Trophoblast cell (in vitro differentiated cells and primary cell): ENCODE data around the gene MFAP3L.

Experiments used
- DNase-seq, 2 donors: peaks; one replicate each; pipeline ENCODE4 v3.0.0-alpha.2; 2016
- H2AFZ ChIP-seq: 2 replicates; pipeline ENCODE4 v1.6.1; 2013; ENCODE audit warnings: low read length, moderate library complexity, mild to moderate bottlenecking; ENCODE audit not compliant: insufficient read depth, poor library complexity
- H2AK5ac ChIP-seq: 2 replicates; pipeline ENCODE4 v1.6.1; 2013; ENCODE audit warnings: mild to moderate bottlenecking, low read length
- H2BK120ac ChIP-seq: 2 replicates; pipeline ENCODE4 v1.6.1; 2013; ENCODE audit warnings: low read length, mild to moderate bottlenecking, moderate library complexity; ENCODE audit not compliant: insufficient read depth, poor library complexity
- H2BK12ac ChIP-seq: 2 replicates; pipeline ENCODE4 v1.6.1; 2013; ENCODE audit warnings: mild to moderate bottlenecking, low read length, moderate library complexity
- H2BK5ac ChIP-seq: 2 replicates; pipeline ENCODE4 v1.6.1; 2013; ENCODE audit warnings: low read length, low read depth, moderate library complexity, mild to moderate bottlenecking; ENCODE audit not compliant: poor library complexity
- H3K14ac ChIP-seq: 2 replicates; pipeline ENCODE4 v1.6.1; 2013; ENCODE audit warnings: mild to moderate bottlenecking, low read length
- H3K18ac ChIP-seq: 2 replicates; pipeline ENCODE4 v1.6.1; 2013; ENCODE audit warnings: mild to moderate bottlenecking, low read length
- H3K23ac ChIP-seq: 2 replicates; pipeline ENCODE4 v1.6.1; 2013; ENCODE audit warnings: low read length
- H3K27ac ChIP-seq: 2 replicates; pipeline ENCODE4 v1.5.1; 2013; ENCODE audit warnings: low read depth, mild to moderate bottlenecking, inconsistent platforms, low read length, moderate library complexity
- H3K27me3 ChIP-seq: 2 replicates; pipeline ENCODE4 v1.6.1; 2013; ENCODE audit warnings: inconsistent platforms, mild to moderate bottlenecking, low read length, moderate library complexity; ENCODE audit not compliant: insufficient read depth
- H3K36me3 ChIP-seq, 2 experiments: 1 replicate in 1 of 2; 2 replicates in 1 of 2; pipeline ENCODE4 v1.6.1; 2013; ENCODE audit warnings: low read length in 2 of 2, mild to moderate bottlenecking in 2 of 2, moderate library complexity in 1 of 2; ENCODE audit not compliant: insufficient read depth in 2 of 2, control insufficient read depth in 1 of 2
- H3K4ac ChIP-seq: 2 replicates; pipeline ENCODE4 v1.6.1; 2013; ENCODE audit warnings: low read depth, mild to moderate bottlenecking, low read length, moderate library complexity
- H3K4me1 ChIP-seq, 2 experiments: 1 replicate in 1 of 2; 2 replicates in 1 of 2; pipeline ENCODE4 v1.6.1; 2013; ENCODE audit warnings: low read length in 2 of 2, mild to moderate bottlenecking in 2 of 2, moderate library complexity in 1 of 2; ENCODE audit not compliant: insufficient read depth in 2 of 2, control insufficient read depth in 1 of 2
- H3K4me2 ChIP-seq: 2 replicates; pipeline ENCODE4 v1.6.1; 2013; ENCODE audit warnings: inconsistent platforms, mild to moderate bottlenecking, low read length, moderate library complexity
- H3K4me3 ChIP-seq: 2 replicates; pipeline ENCODE4 v1.5.1; 2013; ENCODE audit warnings: mild to moderate bottlenecking, low read depth, low read length, inconsistent platforms
- H3K79me1 ChIP-seq: one replicate; pipeline ENCODE4 v1.6.1; 2013; ENCODE audit warnings: low read length
- H3K79me2 ChIP-seq: 2 replicates; pipeline ENCODE4 v1.6.1; 2013; ENCODE audit warnings: low read length, mild to moderate bottlenecking; ENCODE audit not compliant: control insufficient read depth, insufficient read depth, poor library complexity
- H3K9ac ChIP-seq: 2 replicates; pipeline ENCODE4 v1.6.1; 2013; ENCODE audit warnings: mild to moderate bottlenecking, low read length
- H3K9me3 ChIP-seq: 2 replicates; pipeline ENCODE4 v1.6.1; 2013; ENCODE audit warnings: low read depth, mild to moderate bottlenecking, control low read depth, inconsistent platforms, low read length; ENCODE audit not compliant: insufficient read depth
- H4K12ac ChIP-seq: 2 replicates; pipeline ENCODE4 v1.6.1; 2013; ENCODE audit warnings: low read depth, mild to moderate bottlenecking, low read length, moderate library complexity
- H4K8ac ChIP-seq: 2 replicates; pipeline ENCODE4 v1.6.1; 2013; ENCODE audit warnings: low read depth, mild to moderate bottlenecking, low read length, moderate library complexity
- H4K91ac ChIP-seq: one replicate; pipeline ENCODE4 v1.6.1; 2013; ENCODE audit warnings: low read depth, mild to moderate bottlenecking, low read length, moderate library complexity
- WGBS: extraction: QIAGEN DNeasy Blood & Tissue Kit; methylation state at CpG from one replicate; pipeline ENCODE4 v1.1.7; 2013; ENCODE audit warnings: missing lambda C conversion rate; ENCODE audit not compliant: insufficient read length, insufficient coverage; ENCODE audit errors: extremely low coverage; 5-methylcytosine and 5-hydroxymethylcytosine counted together

The MFAP3L gene

DNA sequence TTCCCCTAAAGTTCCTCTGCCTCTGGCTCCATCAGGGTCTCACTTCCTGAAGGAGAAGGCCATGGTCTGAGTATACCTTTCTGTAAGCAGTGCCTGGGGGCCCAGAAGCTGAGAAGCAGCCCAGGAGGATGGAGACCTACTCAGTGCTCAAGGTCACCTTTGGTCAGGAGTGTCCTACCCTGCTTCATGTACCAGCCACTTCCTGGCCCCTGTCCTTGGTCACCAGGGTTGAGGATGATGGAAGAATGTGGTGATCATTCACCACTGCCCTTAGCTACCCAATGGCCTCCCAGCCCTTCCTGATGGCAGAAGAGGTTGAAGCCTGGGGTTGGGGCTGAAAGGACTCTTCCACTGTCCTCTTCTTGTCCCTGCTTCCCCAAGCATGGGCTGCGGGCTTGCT, 9.0 kb upstream of the MFAP3L start:
- Histone ChIP-seq H4K8ac (no peak overlapping the region), H3K4me3 (no peak overlapping the region), H2BK5ac (no peak overlapping the region), H2BK120ac (no peak overlapping the region), H2AK5ac (no peak overlapping the region), H3K9ac (no peak overlapping the region), H3K23ac (no peak overlapping the region), H2AFZ (no peak overlapping the region), H3K36me3 (no peaks in the 10 kb centered on the region), H3K9me3 (peaks cover 1% of the 10 kb centered on the region), H3K14ac (no peak overlapping the region), H3K4me2 (no peak overlapping the region), H3K4ac (no peak overlapping the region), H4K12ac (no peak overlapping the region), H3K79me2 (no peaks in the 10 kb centered on the region), H2BK12ac (no peak overlapping the region), H3K18ac (no peak overlapping the region), H3K4me1 (no peaks in the 10 kb centered on the region), H4K91ac (no peak overlapping the region), H3K79me1 (no peaks in the 10 kb centered on the region), H3K27ac (no peak overlapping the region), H3K27me3 (no peaks in the 10 kb centered on the region)
- no CpG with 5 or more reads among the region's 1 CpG for WGBS
- no peak for DNase-seq

DNA sequence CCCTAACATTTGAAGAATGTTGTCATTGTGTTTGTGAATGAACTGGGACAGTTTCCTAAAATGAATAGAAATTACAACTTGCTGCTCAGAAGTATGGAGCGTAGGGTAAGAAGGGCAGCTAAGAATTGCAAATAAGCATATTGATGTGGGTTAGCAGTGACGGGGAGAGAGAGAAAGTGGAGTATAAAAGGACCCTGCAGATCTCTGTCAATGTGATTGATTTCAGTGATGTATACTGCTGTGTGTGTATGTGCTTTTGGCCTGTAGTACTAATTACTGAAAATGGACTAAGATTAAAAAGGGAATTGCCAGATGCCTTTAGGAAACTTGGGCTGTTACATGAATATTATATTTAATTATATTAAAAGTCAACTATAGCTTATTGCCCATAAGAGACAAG, 7.8 kb upstream of the MFAP3L start:
- no peak overlapping the region for H3K18ac ChIP-seq
- H4K91ac ChIP-seq, result no peak overlapping the region
- H3K27ac ChIP-seq, result no peak overlapping the region
- H3K4me1 ChIP-seq, result no peaks in the 10 kb centered on the region
- no peaks in the 10 kb centered on the region for H3K27me3 ChIP-seq
- no peak overlapping the region for H2AK5ac ChIP-seq
- no peak overlapping the region for H3K14ac ChIP-seq
- WGBS, result no CpG with 5 or more reads among the region's 2 CpGs
- H4K8ac ChIP-seq, result no peak overlapping the region
- no peak overlapping the region for H2BK120ac ChIP-seq
- H2BK5ac ChIP-seq, result no peak overlapping the region
- no peak overlapping the region for H3K4ac ChIP-seq
- H3K4me2 ChIP-seq, result no peak overlapping the region
- no peak for DNase-seq
- no peaks in the 10 kb centered on the region for H3K36me3 ChIP-seq
- H3K4me3 ChIP-seq, result no peak overlapping the region
- H2AFZ ChIP-seq, result no peak overlapping the region
- no peak overlapping the region for H4K12ac ChIP-seq
- H3K79me2 ChIP-seq, result no peaks in the 10 kb centered on the region
- H3K9ac ChIP-seq, result no peak overlapping the region
- no peak overlapping the region for H3K23ac ChIP-seq
- no peaks in the 10 kb centered on the region for H3K79me1 ChIP-seq
- H2BK12ac ChIP-seq, result no peak overlapping the region
- no peaks in the 10 kb centered on the region for H3K9me3 ChIP-seq

DNA sequence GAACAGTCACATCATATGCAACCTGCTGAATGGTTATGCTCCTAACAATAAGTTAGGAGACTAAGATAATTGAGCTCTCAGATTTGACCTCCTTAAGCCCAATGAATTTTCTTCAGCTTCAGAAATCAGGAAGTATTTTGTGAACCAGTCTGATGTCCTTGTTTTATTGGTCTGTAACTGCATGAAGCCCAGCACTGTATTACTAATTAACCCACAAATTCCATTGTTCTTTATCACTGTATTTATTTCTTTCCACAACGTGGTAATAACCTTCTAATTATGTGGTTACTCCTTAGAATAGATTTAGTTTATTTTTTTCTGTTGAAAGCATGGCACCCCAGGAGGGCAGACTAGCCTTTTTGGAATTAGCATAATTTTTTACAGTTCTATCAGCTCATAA, 3.9 kb upstream of the MFAP3L start:
- H3K18ac ChIP-seq, result no peak overlapping the region

DNA sequence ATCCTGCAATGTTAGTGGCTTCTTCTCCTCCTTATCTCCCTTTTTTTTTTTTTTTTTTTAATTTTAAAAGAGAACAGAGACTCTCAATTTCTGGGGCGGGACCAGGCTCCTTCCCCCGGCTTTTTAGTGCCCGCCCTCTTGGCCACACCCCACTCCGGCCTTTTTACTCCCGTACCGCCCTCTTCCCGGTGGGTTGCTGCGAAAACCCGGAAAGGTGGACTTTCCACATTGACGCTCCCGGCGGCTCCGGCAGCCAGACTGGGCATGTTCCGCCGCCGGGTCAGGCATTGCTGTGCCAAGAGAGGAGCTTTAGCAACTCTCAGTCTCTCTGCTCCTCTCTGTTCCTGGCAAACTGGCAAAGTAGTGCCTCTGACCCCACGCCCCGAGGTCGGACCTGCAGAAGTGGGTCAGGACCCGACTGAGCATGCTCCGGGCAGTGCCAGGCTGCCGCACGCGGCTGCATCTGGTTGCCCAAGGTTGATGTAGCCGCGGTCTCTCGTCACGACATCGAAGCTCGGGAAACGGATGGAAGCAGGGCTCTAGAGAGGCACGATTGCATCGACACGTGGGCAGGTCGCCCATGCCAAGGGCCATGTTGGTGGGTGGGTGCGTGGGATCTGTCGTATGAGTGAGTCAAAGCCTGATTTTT, 1.1 kb upstream of the MFAP3L start:
- peaks cover 4 to 7% of the 10 kb centered on the region in 2 experiments for H3K4me1 ChIP-seq
- DNase-seq, result peak; percentile 89 to 99
- H2AK5ac ChIP-seq, result no peak overlapping the region
- H4K91ac ChIP-seq, result peak overlapping the region; percentile 76
- H3K18ac ChIP-seq, result peak overlapping the region; percentile 91
- H3K14ac ChIP-seq, result peak overlapping the region; percentile 96
- H3K9ac ChIP-seq, result peak overlapping the region; percentile 81
- WGBS, result no CpG with 5 or more reads among the region's 37 CpGs
- no peaks in the 10 kb centered on the region for H3K27me3 ChIP-seq
- peaks cover 0 to 2% of the 10 kb centered on the region in 2 experiments for H3K36me3 ChIP-seq
- H3K23ac ChIP-seq, result no peak overlapping the region
- peak overlapping the region; percentile 16 for H2BK120ac ChIP-seq
- peak overlapping the region; percentile 90 for H4K8ac ChIP-seq
- H3K4me3 ChIP-seq, result peak overlapping the region; percentile 81
- peaks cover 14% of the 10 kb centered on the region for H3K79me2 ChIP-seq
- no peak overlapping the region for H2BK5ac ChIP-seq
- H2AFZ ChIP-seq, result peak overlapping the region; percentile 91
- H3K4ac ChIP-seq, result peak overlapping the region; percentile 30
- peak overlapping the region; percentile 88 for H2BK12ac ChIP-seq
- H4K12ac ChIP-seq, result peak overlapping the region; percentile 93
- H3K9me3 ChIP-seq, result no peaks in the 10 kb centered on the region
- peak overlapping the region; percentile 100 for H3K4me2 ChIP-seq
- no peak overlapping the region for H3K27ac ChIP-seq
- peaks cover 16% of the 10 kb centered on the region for H3K79me1 ChIP-seq

More for the DNA sequence above, 3.9 kb upstream of the MFAP3L start:
- H3K27ac ChIP-seq, result no peak overlapping the region
- H2BK12ac ChIP-seq, result no peak overlapping the region
- no peak overlapping the region for H3K4me3 ChIP-seq
- H2AK5ac ChIP-seq, result no peak overlapping the region
- peaks cover 4 to 7% of the 10 kb centered on the region in 2 experiments for H3K4me1 ChIP-seq
- H4K91ac ChIP-seq, result no peak overlapping the region
- H3K14ac ChIP-seq, result no peak overlapping the region
- no peak overlapping the region for H4K12ac ChIP-seq
- H3K9me3 ChIP-seq, result no peaks in the 10 kb centered on the region
- H2AFZ ChIP-seq, result no peak overlapping the region
- H2BK5ac ChIP-seq, result no peak overlapping the region
- no peak overlapping the region for H3K4me2 ChIP-seq
- no peak for DNase-seq
- no peak overlapping the region for H4K8ac ChIP-seq
- peaks cover 16% of the 10 kb centered on the region for H3K79me1 ChIP-seq
- no CpG with 5 or more reads among the region's 1 CpG for WGBS
- H3K4ac ChIP-seq, result no peak overlapping the region
- no peaks in the 10 kb centered on the region for H3K36me3 ChIP-seq
- H3K23ac ChIP-seq, result no peak overlapping the region
- peaks cover 14% of the 10 kb centered on the region for H3K79me2 ChIP-seq
- no peak overlapping the region for H3K9ac ChIP-seq
- no peak overlapping the region for H2BK120ac ChIP-seq
- H3K27me3 ChIP-seq, result no peaks in the 10 kb centered on the region
